H1 (cell line): ENCODE measurements around the gene PDYN. TPM values are rescaled to one million over a fixed set of nuclear protein-coding genes. Genes with fewer than 3 reads are reported as not detected.

ENCODE experiments used
- CTCF ChIA-PET: fragments of 300-600 bp; sonication (Branson Sonifier 250); formaldehyde crosslinking; loops from one replicate; lab custom pipeline; 2021; ENCODE audit not compliant: partially characterized antibody; lab: Charles Lee
- POLR2A ChIA-PET: fragments of 300-600 bp; sonication (Branson Sonifier 250); formaldehyde crosslinking; loops from one replicate; lab custom pipeline; 2021; ENCODE audit warnings: inconsistent platforms; ENCODE audit not compliant: partially characterized antibody; lab: Charles Lee
- DNase-seq, 2 experiments: peaks; one replicate each; pipeline versions ENCODE4 v3.0.0 to v3.0.0-alpha.2; 2010 to 2022; ENCODE audit warnings: low spot score in 2 of 2, low read depth in 1 of 2, mixed read lengths in 1 of 2
- FAIRE-seq: peaks from 2 replicates; lab custom pipeline; 2011; peaks lifted over from hg19 to GRCh38; lab: Jason Lieb, UNC
- H2AFZ ChIP-seq: 2 replicates; pipeline ENCODE4 v1.8.1; 2012; ENCODE audit warnings: low read length, inconsistent platforms
- H2AK5ac ChIP-seq: 2 replicates; pipeline ENCODE4 v1.6.1; 2013; ENCODE audit warnings: low read depth, low read length
- H2BK120ac ChIP-seq: replicated peaks from 2 replicates; pipeline ENCODE3; 2013; ENCODE audit warnings: low read depth, low read length, inconsistent platforms
- H2BK12ac ChIP-seq: 2 replicates; pipeline ENCODE4 v1.6.1; 2013; ENCODE audit warnings: low read depth, low read length
- H2BK15ac ChIP-seq: 2 replicates; pipeline ENCODE4 v1.6.1; 2013; ENCODE audit warnings: low read length
- H2BK20ac ChIP-seq: 2 replicates; pipeline ENCODE4 v1.6.1; 2013; ENCODE audit warnings: low read length
- H2BK5ac ChIP-seq: 2 replicates; pipeline ENCODE4 v1.6.1; 2013; ENCODE audit warnings: low read depth, low read length
- H3K14ac ChIP-seq: 2 replicates; pipeline ENCODE4 v1.6.1; 2013; ENCODE audit warnings: inconsistent platforms; ENCODE audit not compliant: insufficient read length
- H3K18ac ChIP-seq: 2 replicates; pipeline ENCODE4 v1.6.1; 2013; ENCODE audit warnings: low read length; ENCODE audit errors: extremely low read depth
- H3K23ac ChIP-seq: 2 replicates; pipeline ENCODE4 v1.6.1; 2013; ENCODE audit warnings: inconsistent platforms; ENCODE audit not compliant: insufficient read length
- H3K23me2 ChIP-seq: 2 replicates; pipeline ENCODE4 v1.6.1; 2013; ENCODE audit warnings: low read depth, low read length
- H3K27ac ChIP-seq: 2 replicates; pipeline ENCODE4 v1.6.1; 2011; ENCODE audit warnings: low read depth, low read length, inconsistent platforms
- H3K27me3 ChIP-seq, 4 experiments: replicated peaks in 1 of 4; 1 replicate in 1 of 4; 2 replicates in 3 of 4; pipeline versions ENCODE4 v1.6.1 to v1.8.1; 2011 to 2013; ENCODE audit warnings: low read length in 3 of 4, mild to moderate bottlenecking in 3 of 4, inconsistent platforms in 2 of 4, mixed read lengths in 2 of 4, moderate library complexity in 1 of 4; ENCODE audit not compliant: control insufficient read depth in 3 of 4, insufficient read depth in 3 of 4; ENCODE audit errors: extremely low read depth in 1 of 4
- H3K36me3 ChIP-seq, 4 experiments: 2 replicates each; pipeline versions ENCODE4 v1.6.1 to v1.8.1; 2011 to 2013; ENCODE audit warnings: mild to moderate bottlenecking in 4 of 4, low read length in 3 of 4, moderate library complexity in 2 of 4, control low read depth in 1 of 4, inconsistent platforms in 1 of 4; ENCODE audit not compliant: insufficient read depth in 4 of 4, control insufficient read depth in 2 of 4
- H3K4ac ChIP-seq: replicated peaks from 2 replicates; pipeline ENCODE3; 2013; ENCODE audit warnings: low read length, low read depth, mixed read lengths, inconsistent platforms; ENCODE audit not compliant: insufficient read length
- H3K4me1 ChIP-seq, 4 experiments: replicated peaks in 1 of 4; 1 replicate in 1 of 4; 2 replicates in 3 of 4; pipeline versions ENCODE4 v1.6.1 to v1.8.1; 2011 to 2013; ENCODE audit warnings: low read length in 3 of 4, inconsistent platforms in 2 of 4, mixed read lengths in 1 of 4; ENCODE audit not compliant: insufficient read depth in 4 of 4, control insufficient read depth in 3 of 4
- H3K4me2 ChIP-seq, 2 experiments: 2 replicates each; pipeline versions ENCODE4 v1.6.1 to v1.8.1; 2011 to 2013; ENCODE audit warnings: low read depth in 2 of 2, low read length in 2 of 2, control low read depth in 1 of 2, inconsistent platforms in 1 of 2, mild to moderate bottlenecking in 1 of 2; ENCODE audit not compliant: insufficient read depth in 1 of 2
- H3K4me3 ChIP-seq, 4 experiments: fragments of 200-600, 300-600 bp in 1 of 4; sonication (generic), shearing (Covaris generic), sonication (Bioruptor Twin) in 1 of 4; 2 replicates each; pipeline versions ENCODE4 v1.5.1 to v1.8.1; 2011 to 2016; ENCODE audit warnings: low read length in 4 of 4, low read depth in 3 of 4, control low read depth in 2 of 4, inconsistent platforms in 2 of 4, mild to moderate bottlenecking in 2 of 4, mixed read lengths in 1 of 4, moderate library complexity in 1 of 4; ENCODE audit not compliant: insufficient read depth in 2 of 4; ENCODE audit errors: extremely low read depth in 1 of 4
- H3K56ac ChIP-seq: replicated peaks from 2 replicates; pipeline ENCODE3; 2013; ENCODE audit warnings: low read depth, mild to moderate bottlenecking, mixed read lengths, low read length, inconsistent platforms; ENCODE audit not compliant: insufficient read length
- H3K79me1 ChIP-seq: 2 replicates; pipeline ENCODE4 v1.6.1; 2013; ENCODE audit warnings: low read depth, low read length, control low read depth
- H3K79me2 ChIP-seq, 2 experiments: 2 replicates each; pipeline versions ENCODE4 v1.6.1 to v1.8.1; 2012 to 2013; ENCODE audit warnings: low read length in 2 of 2, mild to moderate bottlenecking in 2 of 2, inconsistent platforms in 1 of 2; ENCODE audit not compliant: insufficient read depth in 2 of 2, control insufficient read depth in 1 of 2
- H3K9ac ChIP-seq, 4 experiments: replicated peaks in 1 of 4; 1 replicate in 1 of 4; 2 replicates in 3 of 4; pipeline versions ENCODE4 v1.6.1 to v1.8.1; 2011 to 2013; ENCODE audit warnings: low read depth in 3 of 4, low read length in 3 of 4, control low read depth in 2 of 4, mild to moderate bottlenecking in 2 of 4, moderate library complexity in 2 of 4, inconsistent platforms in 1 of 4; ENCODE audit errors: extremely low read depth in 1 of 4
- H3K9me3 ChIP-seq, 2 experiments: 2 replicates each; pipeline versions ENCODE4 v1.6.1 to v1.8.1; 2012 to 2013; ENCODE audit warnings: mild to moderate bottlenecking in 2 of 2, moderate library complexity in 2 of 2, control low read depth in 1 of 2, inconsistent platforms in 1 of 2, low read depth in 1 of 2, low read length in 1 of 2, mixed read lengths in 1 of 2; ENCODE audit not compliant: insufficient read depth in 2 of 2
- H4K20me1 ChIP-seq, 2 experiments: replicated peaks in 1 of 2; 2 replicates each; pipeline versions ENCODE3 to v1.8.1; 2011 to 2013; ENCODE audit warnings: inconsistent platforms in 2 of 2, low read length in 2 of 2, mild to moderate bottlenecking in 1 of 2; ENCODE audit not compliant: insufficient read depth in 2 of 2, control insufficient read depth in 1 of 2
- H4K5ac ChIP-seq: 2 replicates; pipeline ENCODE4 v1.6.1; 2013; ENCODE audit warnings: low read length, low read depth, mixed read lengths, inconsistent platforms; ENCODE audit not compliant: insufficient read length
- H4K8ac ChIP-seq: 2 replicates; pipeline ENCODE4 v1.8.0; 2013; ENCODE audit warnings: mild to moderate bottlenecking, moderate library complexity, low read length, inconsistent platforms; ENCODE audit not compliant: insufficient read depth; ENCODE audit errors: extremely low read depth
- H4K91ac ChIP-seq: replicated peaks from 2 replicates; pipeline ENCODE3; 2013; ENCODE audit warnings: low read length, mixed read lengths, inconsistent platforms; ENCODE audit not compliant: insufficient read length
- ASH2L ChIP-seq: fragments of 200-600, 300-600 bp; sonication (generic); IDR thresholded peaks from one replicate; pipeline ENCODE4 v1.7.1; 2017; ENCODE audit warnings: low read length
- BCL11A ChIP-seq, 2 experiments: IDR thresholded peaks; one replicate each; pipeline ENCODE4 v1.6.1; 2011; ENCODE audit warnings: low read depth in 2 of 2, low read length in 2 of 2, mild to moderate bottlenecking in 2 of 2
- BRCA1 ChIP-seq: IDR thresholded peaks from 2 replicates; pipeline ENCODE4 v1.6.1; 2012; ENCODE audit warnings: low read depth, low read length, improper control_type of control experiment
- CHD2 ChIP-seq: IDR thresholded peaks from 2 replicates; pipeline ENCODE4 v1.6.1; 2012; ENCODE audit warnings: low read length, improper control_type of control experiment
- CTBP2 ChIP-seq: IDR thresholded peaks from 2 replicates; pipeline ENCODE4 v1.7.0; 2011; ENCODE audit warnings: borderline replicate concordance, mild to moderate bottlenecking, moderate library complexity, mixed read lengths, low read length; ENCODE audit not compliant: insufficient read depth, insufficient read length
- KDM1A ChIP-seq: fragments of 200-600, 300-600 bp; sonication (generic); IDR thresholded peaks from 2 replicates; pipeline ENCODE4 v1.7.1; 2016; ENCODE audit warnings: mild to moderate bottlenecking, low read length, borderline replicate concordance
- POLR2A ChIP-seq, 2 experiments: IDR thresholded peaks; 1 replicate in 1 of 2; 2 replicates in 1 of 2; pipeline ENCODE4 v1.6.1; 2011; ENCODE audit warnings: low read depth in 2 of 2, low read length in 2 of 2, mild to moderate bottlenecking in 2 of 2; ENCODE audit errors: control extremely low read depth in 1 of 2
- RAD21 ChIP-seq, 2 experiments: IDR thresholded peaks in 1 of 2; conservative IDR thresholded peaks in 1 of 2; 2 replicates each; pipeline ENCODE4 v1.6.1; 2011; ENCODE audit warnings: low read depth in 2 of 2, low read length in 2 of 2, improper control_type of control experiment in 1 of 2, inconsistent platforms in 1 of 2, mild to moderate bottlenecking in 1 of 2, moderate library complexity in 1 of 2
- SRF ChIP-seq: IDR thresholded peaks from 2 replicates; pipeline ENCODE4 v1.6.1; 2011; ENCODE audit warnings: mild to moderate bottlenecking, low read depth, low read length, moderate library complexity
- WGBS, 2 experiments: shearing (Covaris generic) in 1 of 2; methylation state at CpG; one replicate each; pipeline versions ENCODE4 v1.1.6 to v1.1.7; 2013 to 2015; ENCODE audit warnings: low lambda C conversion rate in 2 of 2, mixed read lengths in 2 of 2, inconsistent platforms in 1 of 2, low coverage in 1 of 2, missing lambda C conversion rate in 1 of 2; ENCODE audit not compliant: insufficient replicate concordance in 2 of 2, insufficient coverage in 1 of 2, insufficient read length in 1 of 2; ENCODE audit errors: extremely low coverage in 1 of 2, missing lambda C conversion rate in 1 of 2; 5-methylcytosine and 5-hydroxymethylcytosine counted together
- polyA plus RNA-seq, 7 experiments: library from polyadenylated mRNA; depleted of rRNA in 3 of 7; stranded (reverse) in 5 of 7; unstranded in 2 of 7; fragments of >200 nt in 5 of 7; fragments of 200-250 nt in 2 of 7; gene quantifications; 1 replicate in 5 of 7; 2 replicates in 1 of 7; 4 replicates in 1 of 7; pipeline versions ENCODE4 v1.2.1 to v1.2.3, GENCODE V29; 2011 to 2013; ENCODE audit warnings: missing spikeins in 2 of 7, mixed read lengths in 2 of 7
- total RNA-seq: library from RNA; stranded (reverse); fragmentation: NEBNext Ultra II Directional; extraction: Animal tissue kit (Norgen Biotek cat#: 25700); gene quantifications from 2 replicates; pipeline ENCODE4 v1.2.1, GENCODE V29; 2021
- TF ChIP-seq, protein P1 (sequence below): IDR thresholded peaks from 2 replicates; pipeline ENCODE4 v1.6.1; 2012; ENCODE audit warnings: inconsistent platforms

Gene PDYN
- total and polyA plus RNA-seq, 2 of the 8 experiments (the other 6 are each of a cell fraction or from before 2014, with no cell fraction given) = 0.54 to 0.60 TPM

DNA sequence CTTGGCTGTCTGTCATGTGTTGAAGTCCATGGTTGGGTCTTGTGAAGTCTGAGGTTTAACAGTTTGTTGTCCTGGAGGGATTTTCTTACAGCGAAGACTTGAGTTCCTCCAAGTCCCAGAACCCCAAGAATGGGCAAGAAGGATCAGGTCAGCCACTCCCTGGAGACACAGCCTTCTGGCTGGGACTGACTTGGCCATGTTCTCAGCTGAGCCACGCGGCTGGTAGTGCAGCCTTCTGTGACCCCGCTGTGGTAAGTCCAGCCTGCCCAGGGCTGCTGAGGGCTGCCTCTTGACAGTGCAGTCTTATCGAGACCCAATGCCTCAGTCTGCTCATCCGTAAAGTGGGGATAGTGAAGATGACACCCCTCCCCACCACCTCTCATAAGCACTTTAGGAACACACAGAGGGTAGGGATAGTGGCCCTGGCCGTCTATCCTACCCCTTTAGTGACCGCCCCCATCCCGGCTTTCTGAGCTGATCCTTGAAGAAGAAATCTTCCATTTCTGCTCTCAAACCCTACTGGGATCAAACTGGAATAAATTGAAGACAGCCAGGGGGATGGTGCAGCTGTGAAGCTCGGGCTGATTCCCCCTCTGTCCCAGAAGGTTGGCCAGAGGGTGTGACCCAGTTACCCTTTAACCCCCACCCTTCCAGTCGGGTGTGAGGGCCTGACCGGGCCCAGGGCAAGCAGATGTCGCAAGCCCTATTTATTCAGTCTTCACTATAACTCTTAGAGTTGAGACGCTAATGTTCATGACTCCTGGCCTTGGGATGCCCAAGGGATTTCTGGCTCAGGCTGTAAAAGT lies 55.2 kb downstream of the PDYN start:
- Histone ChIP-seq H4K5ac (no peak overlapping the region), H3K18ac (no peak overlapping the region), H2BK120ac (no peak overlapping the region), H3K9ac (no peak overlapping the region; a peak in 2 of 7 replicates), H2AK5ac (no peak overlapping the region), H3K79me2 (no peaks in the 10 kb centered on the region), H3K9me3 (no peaks in the 10 kb centered on the region), H4K91ac (no peak overlapping the region), H2BK12ac (no peak overlapping the region), H3K23ac (no peak overlapping the region), H4K8ac (no peak overlapping the region; the same call in 1 of the 2 replicates), H3K27me3 (no peaks in the 10 kb centered on the region; a peak in 1 of 7 replicates), H3K23me2 (no peaks in the 10 kb centered on the region), H4K20me1 (no peaks in the 10 kb centered on the region), H3K4me1 (no peaks in the 10 kb centered on the region; a peak in 1 of 7 replicates), H3K4ac (no peak overlapping the region), H3K56ac (no peak overlapping the region), H3K79me1 (no peaks in the 10 kb centered on the region), H2BK15ac (no peak overlapping the region), H3K14ac (no peak overlapping the region), H3K27ac (no peak overlapping the region), H3K4me2 (no peak overlapping the region), H2BK5ac (no peak overlapping the region), H2BK20ac (no peak overlapping the region), H3K4me3 (no peak overlapping the region), H3K36me3 (no peaks in the 10 kb centered on the region), H2AFZ (no peak overlapping the region)
- POLR2A ChIA-PET = no interaction called here
- CTCF ChIA-PET = interaction anchor here (1.0 to 1.2 kb wide), 4 partner anchors 14 to 234 kb away, joined by 3 to 5 read pairs (median 4); no protein-coding TSS in a partner anchor
- DNase-seq (no peak), FAIRE-seq (no peak)
- TF ChIP-seq POLR2A (IDR thresholded peaks at IDR 0.05; ENCODE audit: control extremely low read depth in 1 of 2, low read depth in 2 of 2, low read length in 2 of 2) (no peak), RAD21 (IDR thresholded peaks at IDR 0.05 in 1 of 2, conservative IDR thresholded peaks at IDR 0.05 in 1 of 2; ENCODE audit: low read depth in 2 of 2, low read length in 2 of 2) (no peak), BCL11A (IDR thresholded peaks at IDR 0.05; ENCODE audit: low read depth in 2 of 2, low read length in 2 of 2) (no peak), SRF (no peak), BRCA1 (no peak), CTBP2 (no peak), KDM1A (no peak), CHD2 (no peak), ASH2L (no peak)
- TF ChIP-seq, protein P1, sequence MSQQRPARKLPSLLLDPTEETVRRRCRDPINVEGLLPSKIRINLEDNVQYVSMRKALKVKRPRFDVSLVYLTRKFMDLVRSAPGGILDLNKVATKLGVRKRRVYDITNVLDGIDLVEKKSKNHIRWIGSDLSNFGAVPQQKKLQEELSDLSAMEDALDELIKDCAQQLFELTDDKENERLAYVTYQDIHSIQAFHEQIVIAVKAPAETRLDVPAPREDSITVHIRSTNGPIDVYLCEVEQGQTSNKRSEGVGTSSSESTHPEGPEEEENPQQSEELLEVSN = no peak
- 89% methylated on average over 14 of the region's 14 CpGs; no CpG with 5 or more reads in 1 of the 2 experiments for WGBS, 2 experiments
